ENCODE data around the gene ADRA1B. TPM values are rescaled to one million over a fixed set of nuclear protein-coding genes. Genes with fewer than 3 reads are reported as not detected.

ADRA1B gene
- total RNA-seq, 1 donor from 2014 or later, result 7.1 TPM

DNA sequence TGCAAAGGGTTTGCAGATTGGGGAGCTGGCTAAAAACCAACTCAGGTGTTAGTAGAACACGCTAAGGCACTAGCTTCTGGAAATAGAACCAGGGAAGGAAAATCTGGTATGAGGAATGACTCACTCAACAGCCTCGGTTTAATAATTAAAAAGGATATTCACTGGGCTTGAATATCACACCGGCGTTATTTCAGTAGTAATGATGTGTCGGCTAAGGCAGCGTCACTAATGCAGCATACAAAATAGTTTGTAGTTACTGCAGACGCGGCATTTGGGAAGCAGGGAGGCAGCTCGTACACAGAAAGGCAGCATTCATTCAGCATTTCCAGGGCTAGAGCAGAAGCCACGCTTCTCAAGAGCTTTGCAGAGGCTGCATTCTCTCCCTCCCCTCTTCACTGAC is 1.7 kb downstream of the ADRA1B start:
- DNase-seq, result no peak
- H3K4me3 ChIP-seq, result peak overlapping the region; percentile 37
- H3K27me3 ChIP-seq, result no peaks in the 10 kb centered on the region
- no peak overlapping the region for H3K27ac ChIP-seq
- TF ChIP-seq, protein P1, sequence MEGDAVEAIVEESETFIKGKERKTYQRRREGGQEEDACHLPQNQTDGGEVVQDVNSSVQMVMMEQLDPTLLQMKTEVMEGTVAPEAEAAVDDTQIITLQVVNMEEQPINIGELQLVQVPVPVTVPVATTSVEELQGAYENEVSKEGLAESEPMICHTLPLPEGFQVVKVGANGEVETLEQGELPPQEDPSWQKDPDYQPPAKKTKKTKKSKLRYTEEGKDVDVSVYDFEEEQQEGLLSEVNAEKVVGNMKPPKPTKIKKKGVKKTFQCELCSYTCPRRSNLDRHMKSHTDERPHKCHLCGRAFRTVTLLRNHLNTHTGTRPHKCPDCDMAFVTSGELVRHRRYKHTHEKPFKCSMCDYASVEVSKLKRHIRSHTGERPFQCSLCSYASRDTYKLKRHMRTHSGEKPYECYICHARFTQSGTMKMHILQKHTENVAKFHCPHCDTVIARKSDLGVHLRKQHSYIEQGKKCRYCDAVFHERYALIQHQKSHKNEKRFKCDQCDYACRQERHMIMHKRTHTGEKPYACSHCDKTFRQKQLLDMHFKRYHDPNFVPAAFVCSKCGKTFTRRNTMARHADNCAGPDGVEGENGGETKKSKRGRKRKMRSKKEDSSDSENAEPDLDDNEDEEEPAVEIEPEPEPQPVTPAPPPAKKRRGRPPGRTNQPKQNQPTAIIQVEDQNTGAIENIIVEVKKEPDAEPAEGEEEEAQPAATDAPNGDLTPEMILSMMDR (IDR thresholded peaks at IDR 0.05), result no peak
- intact Hi-C loops (cut with DNase I), result no loop called here
- ATAC-seq, result no peak
- no peaks in the 10 kb centered on the region for H3K36me3 ChIP-seq
- no peaks in the 10 kb centered on the region for H3K9me3 ChIP-seq
- H3K4me1 ChIP-seq, result peaks cover 1% of the 10 kb centered on the region

DNA sequence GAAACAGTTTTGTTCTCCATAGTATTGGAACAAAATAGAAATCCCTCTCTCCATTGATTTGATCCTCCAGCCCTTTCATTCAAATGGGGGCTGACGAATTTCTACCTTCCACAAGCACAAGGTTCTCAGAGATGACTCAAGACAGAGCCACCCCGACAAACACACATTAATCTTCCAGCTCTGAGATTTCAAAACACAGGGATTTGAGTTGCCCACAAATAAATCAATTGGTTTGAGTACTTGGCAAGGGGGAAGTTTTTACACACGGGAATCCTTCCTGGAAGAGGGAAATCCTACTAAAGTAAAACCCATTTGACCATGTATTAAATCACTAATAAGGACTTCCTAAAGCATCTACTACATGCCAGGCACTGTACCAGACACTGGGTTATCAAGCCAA is 5.4 kb downstream of the ADRA1B start:
- no peak overlapping the region for H3K4me3 ChIP-seq
- ATAC-seq (no peak), DNase-seq (no peak)
- intact Hi-C loops (cut with DNase I), result no loop called here
- TF ChIP-seq, protein P1 (IDR thresholded peaks at IDR 0.05), result no peak
- no peaks in the 10 kb centered on the region for H3K4me1 ChIP-seq
- H3K9me3 ChIP-seq, result no peaks in the 10 kb centered on the region
- no peaks in the 10 kb centered on the region for H3K27me3 ChIP-seq
- H3K27ac ChIP-seq, result no peak overlapping the region
- H3K36me3 ChIP-seq, result no peaks in the 10 kb centered on the region

DNA sequence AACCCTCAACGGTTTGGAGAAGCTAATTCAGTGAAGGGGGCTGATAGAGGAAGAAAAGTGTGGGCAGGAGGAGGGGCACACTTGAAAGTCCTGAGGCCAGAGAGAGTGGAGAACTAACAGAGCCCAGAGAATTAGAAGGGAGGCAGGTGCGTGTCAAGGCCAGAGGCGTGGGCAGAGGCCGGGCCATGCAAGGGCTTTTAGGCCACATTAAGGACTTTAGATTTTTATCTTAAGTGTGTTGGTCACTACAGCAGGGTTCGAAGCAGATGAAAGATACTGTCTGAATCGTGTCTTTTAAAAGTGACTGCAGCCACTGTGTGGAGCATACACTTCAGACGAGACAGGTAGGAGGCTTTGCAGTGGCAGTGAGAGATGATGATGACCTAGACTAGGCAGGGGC is 6.7 kb downstream of the ADRA1B start:
- TF ChIP-seq, protein P1 (IDR thresholded peaks at IDR 0.05), result no peak
- ATAC-seq, result peak; percentile 10

DNA sequence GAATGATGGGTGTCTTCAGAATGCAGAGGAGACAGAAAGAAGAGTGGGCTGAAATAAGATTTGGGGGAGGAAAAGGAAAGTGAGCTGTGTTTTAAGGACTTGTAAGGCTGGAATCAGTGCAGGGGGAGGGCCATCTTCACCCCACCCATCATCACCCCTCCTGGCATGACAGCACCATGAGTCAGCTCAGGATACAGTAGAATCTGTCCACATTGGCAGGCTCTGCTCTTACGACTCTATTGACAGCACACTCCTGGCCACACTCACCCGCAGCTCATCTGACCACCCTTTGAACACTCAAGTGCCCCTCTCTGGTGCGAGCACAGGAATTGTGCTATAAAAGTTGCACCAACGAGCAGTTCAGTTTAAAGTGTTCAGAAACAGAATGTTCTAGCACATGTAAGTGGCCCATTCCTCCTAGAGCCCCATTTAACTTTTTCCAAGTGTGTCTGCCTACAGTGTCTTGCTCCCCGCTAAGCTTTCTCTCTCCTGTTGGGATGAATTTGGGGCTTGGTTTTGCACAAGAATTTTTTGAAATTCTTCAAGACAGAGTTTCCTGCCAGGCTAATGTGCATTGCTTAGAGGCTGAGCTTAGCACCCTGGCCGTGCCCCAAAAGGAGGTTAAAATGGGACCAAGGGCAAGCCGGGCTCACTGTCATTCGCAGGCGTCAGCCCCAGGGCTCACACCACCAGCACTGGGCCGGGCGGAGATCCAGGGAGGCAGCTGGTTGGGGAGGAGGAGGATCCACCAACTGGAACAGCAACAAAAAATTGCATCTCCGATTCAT is 12.0 kb downstream of the ADRA1B start:
- intact Hi-C loops (cut with DNase I), result no loop called here

More for the DNA sequence above, 6.7 kb downstream of the ADRA1B start:
- intact Hi-C loops (cut with DNase I), result no loop called here
- Histone ChIP-seq H3K4me3 (no peak overlapping the region), H3K27ac (no peak overlapping the region), H3K27me3 (no peaks in the 10 kb centered on the region), H3K4me1 (peaks cover 7% of the 10 kb centered on the region), H3K36me3 (no peaks in the 10 kb centered on the region), H3K9me3 (no peaks in the 10 kb centered on the region)
- no peak for DNase-seq

DNA sequence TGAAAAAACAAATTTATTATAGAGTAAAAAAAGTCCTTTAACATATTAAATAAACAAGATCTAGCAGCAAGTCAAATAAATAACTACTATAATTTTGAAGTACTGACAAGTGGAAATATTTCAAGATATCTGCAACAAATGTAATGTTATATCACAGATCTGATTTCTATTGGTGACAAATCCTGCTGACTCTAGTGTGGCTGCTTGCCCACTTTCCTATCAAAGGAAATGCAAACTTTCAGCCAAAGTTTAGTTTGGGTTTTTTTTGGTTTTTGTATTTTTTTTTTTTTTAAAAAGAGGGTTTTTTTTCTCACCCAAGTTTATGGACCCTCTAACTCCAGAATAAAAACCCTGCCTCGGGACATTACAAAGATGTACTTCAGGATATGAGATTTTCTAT is 12.9 kb downstream of the ADRA1B start:
- ATAC-seq (no peak), DNase-seq (no peak)
- TF ChIP-seq, protein P1 (IDR thresholded peaks at IDR 0.05), result no peak
- intact Hi-C loops (cut with DNase I), result no loop called here
- Histone ChIP-seq H3K4me3 (no peak overlapping the region), H3K27ac (no peak overlapping the region), H3K27me3 (no peaks in the 10 kb centered on the region), H3K36me3 (no peaks in the 10 kb centered on the region), H3K9me3 (no peaks in the 10 kb centered on the region), H3K4me1 (peaks cover 8% of the 10 kb centered on the region)

More for the DNA sequence above, 12.0 kb downstream of the ADRA1B start:
- Histone ChIP-seq H3K9me3 (no peaks in the 10 kb centered on the region), H3K27me3 (no peaks in the 10 kb centered on the region), H3K36me3 (no peaks in the 10 kb centered on the region), H3K27ac (no peak overlapping the region), H3K4me3 (no peak overlapping the region), H3K4me1 (peaks cover 8% of the 10 kb centered on the region)
- ATAC-seq (peak; percentile 84), DNase-seq (peak; percentile 68)
- TF ChIP-seq, protein P1 (IDR thresholded peaks at IDR 0.05), result no peak

Measured in upper lobe of right lung (tissue), 1 donor.